Spinal cord (tissue), 10 donors: ENCODE measurements around the gene ARSI. TPM values are rescaled to one million over a fixed set of nuclear protein-coding genes. Genes with fewer than 3 reads are reported as not detected.

Experiments
- DNase-seq, 6 donors: peaks; one replicate each; pipeline versions ENCODE4 v3.0.0 to v3.0.0-alpha.2; 2013 to 2015; ENCODE audit warnings: low spot score in 6 of 6, low read depth in 4 of 6
- H3K27ac ChIP-seq: one replicate; pipeline ENCODE4 v1.5.1; 2013; ENCODE audit warnings: low read depth, low read length, control low read depth
- H3K27me3 ChIP-seq: one replicate; pipeline ENCODE4 v1.6.1; 2013; ENCODE audit warnings: low read length; ENCODE audit not compliant: control insufficient read depth, insufficient read depth
- H3K36me3 ChIP-seq: one replicate; pipeline ENCODE4 v1.6.1; 2013; ENCODE audit warnings: low read length; ENCODE audit not compliant: control insufficient read depth, insufficient read depth
- H3K4me1 ChIP-seq: one replicate; pipeline ENCODE4 v1.6.1; 2013; ENCODE audit warnings: low read length; ENCODE audit not compliant: control insufficient read depth, insufficient read depth
- H3K4me3 ChIP-seq: one replicate; pipeline ENCODE4 v1.5.1; 2013; ENCODE audit warnings: low read depth, low read length, control low read depth
- H3K9me3 ChIP-seq: one replicate; pipeline ENCODE4 v1.6.1; 2013; ENCODE audit warnings: low read length; ENCODE audit not compliant: control insufficient read depth, insufficient read depth
- WGBS: methylation state at CpG from one replicate; pipeline ENCODE4 v1.1.5; 2013; ENCODE audit warnings: missing lambda C conversion rate; ENCODE audit not compliant: insufficient coverage; 5-methylcytosine and 5-hydroxymethylcytosine counted together
- polyA plus RNA-seq, 2 donors: library from polyadenylated mRNA; unstranded; fragments of 120-200 nt; gene quantifications; one replicate each; pipeline ENCODE4 v1.2.1, GENCODE V29; 2013; ENCODE audit not compliant: insufficient read length in 2 of 2
- total RNA-seq, 2 donors: library from RNA; depleted of rRNA in 1 of 2; stranded (reverse); fragments of 120-200 nt in 1 of 2; fragments of >200 nt in 1 of 2; gene quantifications; one replicate each; pipeline versions ENCODE4 v1.2.3 to v1.2.4, GENCODE V29; 2013 to 2014
- donor health status: healthy.

Gene ARSI
- total and polyA plus RNA-seq, 4 donors: 1.3 to 17.5 (median 5.2) TPM

- Histone ChIP-seq H3K9me3 (no peaks in the 10 kb centered on the region), H3K27me3 (peaks cover 14% of the 10 kb centered on the region), H3K36me3 (peaks cover 3% of the 10 kb centered on the region), H3K4me3 (no peak overlapping the region), H3K27ac (no peak overlapping the region), H3K4me1 (peaks cover 51% of the 10 kb centered on the region)
- no peak for DNase-seq
- WGBS: 94% methylated on average over 36 of the region's 36 CpGs
Measured at GRCh38 chr5:150297236-150297890, 5.3 kb downstream of the ARSI start.

GRCh38 chr5:150296496-150296895, 6.2 kb downstream of the ARSI start:
- no peak overlapping the region for H3K27ac ChIP-seq
- 94% methylated on average over 7 of the region's 7 CpGs for WGBS
- no peaks in the 10 kb centered on the region for H3K9me3 ChIP-seq
- H3K4me1 ChIP-seq: peaks cover 54% of the 10 kb centered on the region
- peaks cover 3% of the 10 kb centered on the region for H3K36me3 ChIP-seq
- no peak for DNase-seq
- H3K27me3 ChIP-seq: peaks cover 7% of the 10 kb centered on the region
- no peak overlapping the region for H3K4me3 ChIP-seq

GRCh38 chr5:150295741-150296486, 6.8 kb downstream of the ARSI start:
- H3K4me1 ChIP-seq: peaks cover 56% of the 10 kb centered on the region
- H3K4me3 ChIP-seq: no peak overlapping the region
- peaks cover 1% of the 10 kb centered on the region for H3K27me3 ChIP-seq
- H3K36me3 ChIP-seq: peaks cover 3% of the 10 kb centered on the region
- WGBS: 97% methylated on average over 11 of the region's 17 CpGs
- H3K9me3 ChIP-seq: no peaks in the 10 kb centered on the region
- DNase-seq: no peak
- H3K27ac ChIP-seq: no peak overlapping the region

GRCh38 chr5:150295172-150295634, 7.5 kb downstream of the ARSI start:
- WGBS: 55% methylated on average over 10 of the region's 10 CpGs
- H3K9me3 ChIP-seq: no peaks in the 10 kb centered on the region
- no peaks in the 10 kb centered on the region for H3K27me3 ChIP-seq
- peaks cover 3% of the 10 kb centered on the region for H3K36me3 ChIP-seq
- peaks cover 55% of the 10 kb centered on the region for H3K4me1 ChIP-seq
- peak overlapping the region; percentile 34 for H3K27ac ChIP-seq
- DNase-seq: peak in 1 of 6 donors; percentile 42
- no peak overlapping the region for H3K4me3 ChIP-seq

GRCh38 chr5:150294551-150295071, 8.1 kb downstream of the ARSI start:
- no peak overlapping the region for H3K4me3 ChIP-seq
- H3K36me3 ChIP-seq: peaks cover 3% of the 10 kb centered on the region
- peaks cover 60% of the 10 kb centered on the region for H3K4me1 ChIP-seq
- no peaks in the 10 kb centered on the region for H3K27me3 ChIP-seq
- peak overlapping the region; percentile 34 for H3K27ac ChIP-seq
- H3K9me3 ChIP-seq: no peaks in the 10 kb centered on the region
- WGBS: 94% methylated on average over 10 of the region's 10 CpGs
- DNase-seq: no peak

GRCh38 chr5:150293091-150293941, 9.4 kb downstream of the ARSI start:
- H3K27me3 ChIP-seq: no peaks in the 10 kb centered on the region
- peaks cover 3% of the 10 kb centered on the region for H3K36me3 ChIP-seq
- no peak overlapping the region for H3K4me3 ChIP-seq
- no peak overlapping the region for H3K27ac ChIP-seq
- H3K9me3 ChIP-seq: no peaks in the 10 kb centered on the region
- 53% methylated on average over 14 of the region's 19 CpGs for WGBS
- DNase-seq: peak in 2 of 6 donors; percentile 35 to 60
- H3K4me1 ChIP-seq: peaks cover 71% of the 10 kb centered on the region

GRCh38 chr5:150291388-150292385, 11.0 kb downstream of the ARSI start:
- Histone ChIP-seq H3K4me3 (no peak overlapping the region), H3K9me3 (no peaks in the 10 kb centered on the region), H3K27ac (no peak overlapping the region), H3K27me3 (no peaks in the 10 kb centered on the region), H3K36me3 (no peaks in the 10 kb centered on the region), H3K4me1 (peaks cover 76% of the 10 kb centered on the region)
- DNase-seq: peak in 1 of 6 donors; percentile 64
- WGBS: 62% methylated on average over 9 of the region's 13 CpGs

- H3K27ac ChIP-seq: peak within 1 kb of the TSS; percentile 22
- H3K4me3 ChIP-seq: peak within 1 kb of the TSS; percentile 46
- H3K4me1 ChIP-seq: peaks cover 79% of the 10 kb centered on the region
- 12% methylated on average over 22 of the region's 26 CpGs for WGBS
- H3K27me3 ChIP-seq: no peaks in the 10 kb centered on the region
- H3K9me3 ChIP-seq: no peaks in the 10 kb centered on the region
- H3K36me3 ChIP-seq: no peaks in the 10 kb centered on the region
- DNase-seq: peak; percentile 57 to 97 (median 74)
Measured at GRCh38 chr5:150289551-150290390, 12.9 kb downstream of the ARSI start, which contains the start of gene CAMK2A. TSS of gene CAMK2A (minus strand) at chr5:150289773. CDS start at chr5:150289625, 148 bp downstream.
